H9 (cell line): ENCODE data around the gene FADD. TPM values are rescaled to one million over a fixed set of nuclear protein-coding genes. Genes with fewer than 3 reads are reported as not detected.

Experiments
- DNase-seq: peaks from one replicate; pipeline ENCODE4 v3.0.0-alpha.2; 2017
- H2AFZ ChIP-seq: one replicate; pipeline ENCODE4 v1.6.1; 2013; ENCODE audit warnings: mild to moderate bottlenecking, low read length, control low read depth, moderate library complexity
- H2AK5ac ChIP-seq: 2 replicates; pipeline ENCODE4 v1.6.1; 2013; ENCODE audit warnings: low read length, control low read depth, mixed read lengths; ENCODE audit not compliant: insufficient read length
- H2BK120ac ChIP-seq: one replicate; pipeline ENCODE4 v1.6.1; 2013; ENCODE audit warnings: low read depth, mild to moderate bottlenecking, low read length, control low read depth, inconsistent platforms; ENCODE audit not compliant: poor library complexity, severe bottlenecking
- H2BK12ac ChIP-seq: 2 replicates; pipeline ENCODE4 v1.6.1; 2013; ENCODE audit warnings: low read length, control low read depth, mixed read lengths, low read depth; ENCODE audit not compliant: insufficient read length
- H2BK15ac ChIP-seq: 2 replicates; pipeline ENCODE4 v1.6.1; 2013; ENCODE audit warnings: low read depth, low read length, control low read depth
- H2BK20ac ChIP-seq: one replicate; pipeline ENCODE4 v1.6.1; 2013; ENCODE audit warnings: low read depth, mild to moderate bottlenecking, low read length, control low read depth, inconsistent platforms; ENCODE audit not compliant: poor library complexity, severe bottlenecking
- H2BK5ac ChIP-seq: 2 replicates; pipeline ENCODE4 v1.6.1; 2013; ENCODE audit warnings: low read length, control low read depth, mixed read lengths; ENCODE audit not compliant: insufficient read length
- H3K14ac ChIP-seq: 2 replicates; pipeline ENCODE4 v1.6.1; 2013; ENCODE audit warnings: low read length, control low read depth; ENCODE audit not compliant: insufficient read depth
- H3K18ac ChIP-seq: 2 replicates; pipeline ENCODE4 v1.6.1; 2013; ENCODE audit warnings: low read depth, mild to moderate bottlenecking, mixed read lengths, low read length, control low read depth; ENCODE audit not compliant: insufficient read length
- H3K23ac ChIP-seq: 2 replicates; pipeline ENCODE4 v1.6.1; 2013; ENCODE audit warnings: low read length, control low read depth, mixed read lengths, low read depth; ENCODE audit not compliant: insufficient read length
- H3K23me2 ChIP-seq: 2 replicates; pipeline ENCODE4 v1.6.1; 2013; ENCODE audit warnings: low read depth, mild to moderate bottlenecking, mixed read lengths, low read length, control low read depth; ENCODE audit not compliant: insufficient read length, poor library complexity, severe bottlenecking
- H3K27ac ChIP-seq: 2 replicates; pipeline ENCODE4 v1.5.1; 2013; ENCODE audit warnings: low read length, control low read depth, mixed read lengths, low read depth; ENCODE audit not compliant: insufficient read length
- H3K27me3 ChIP-seq: 2 replicates; pipeline ENCODE4 v1.6.1; 2013; ENCODE audit warnings: low read length, control low read depth, inconsistent platforms; ENCODE audit not compliant: insufficient read depth
- H3K4ac ChIP-seq: 2 replicates; pipeline ENCODE4 v1.6.1; 2013; ENCODE audit warnings: low read depth, mild to moderate bottlenecking, control low read depth, inconsistent platforms, low read length, moderate library complexity
- H3K4me1 ChIP-seq: 2 replicates; pipeline ENCODE4 v1.6.1; 2013; ENCODE audit warnings: low read length, control low read depth, inconsistent platforms; ENCODE audit not compliant: insufficient read depth
- H3K4me2 ChIP-seq: 2 replicates; pipeline ENCODE4 v1.6.1; 2013; ENCODE audit warnings: low read length, control low read depth, mixed read lengths; ENCODE audit not compliant: insufficient read length, insufficient read depth
- H3K56ac ChIP-seq: 2 replicates; pipeline ENCODE4 v1.6.1; 2013; ENCODE audit warnings: low read depth, mild to moderate bottlenecking, mixed read lengths, low read length, control low read depth; ENCODE audit not compliant: insufficient read length
- H3K79me1 ChIP-seq: 2 replicates; pipeline ENCODE4 v1.6.1; 2013; ENCODE audit warnings: low read depth, mild to moderate bottlenecking, moderate library complexity, low read length, control low read depth, inconsistent platforms; ENCODE audit not compliant: insufficient read depth, poor library complexity, severe bottlenecking
- H3K79me2 ChIP-seq: 2 replicates; pipeline ENCODE4 v1.6.1; 2013; ENCODE audit warnings: low read length, control low read depth, inconsistent platforms; ENCODE audit not compliant: insufficient read depth
- H3K9ac ChIP-seq: 2 replicates; pipeline ENCODE4 v1.6.1; 2013; ENCODE audit warnings: low read length, control low read depth, mixed read lengths; ENCODE audit not compliant: insufficient read length; ENCODE audit errors: extremely low read depth
- H3K9me3 ChIP-seq: one replicate; pipeline ENCODE4 v1.6.1; 2013; ENCODE audit warnings: low read depth, low read length, inconsistent platforms; ENCODE audit not compliant: control insufficient read depth
- H3T11ph ChIP-seq: one replicate; pipeline ENCODE4 v1.6.1; 2013; ENCODE audit warnings: mild to moderate bottlenecking, low read length, control low read depth, inconsistent platforms
- H4K20me1 ChIP-seq: one replicate; pipeline ENCODE4 v1.6.1; 2013; ENCODE audit not compliant: control insufficient read depth, insufficient read length, insufficient read depth
- H4K5ac ChIP-seq: 2 replicates; pipeline ENCODE4 v1.6.1; 2013; ENCODE audit warnings: low read depth, mild to moderate bottlenecking, mixed read lengths, low read length, control low read depth; ENCODE audit not compliant: insufficient read length
- H4K8ac ChIP-seq: replicated peaks from 2 replicates; pipeline ENCODE4 v1.6.1; 2013; ENCODE audit warnings: low read length, control low read depth, mixed read lengths, low read depth; ENCODE audit not compliant: insufficient read length
- H4K91ac ChIP-seq: 2 replicates; pipeline ENCODE4 v1.6.1; 2013; ENCODE audit warnings: low read depth, mild to moderate bottlenecking, moderate library complexity, mixed read lengths, low read length, control low read depth; ENCODE audit not compliant: insufficient read length
- H3K27ac Mint-ChIP-seq, 3 experiments: 2 replicates in 2 of 3; 3 replicates in 1 of 3; pipeline ENCODE4 v1.8.0; 2020 to 2021; ENCODE audit warnings: mixed read lengths in 3 of 3, mild to moderate bottlenecking in 1 of 3, moderate library complexity in 1 of 3
- H3K27me3 Mint-ChIP-seq: 2 replicates; pipeline ENCODE4 v1.8.0; 2021; ENCODE audit warnings: low read depth, mild to moderate bottlenecking, moderate library complexity, mixed read lengths
- H3K36me3 Mint-ChIP-seq, 3 experiments: 2 replicates in 2 of 3; 3 replicates in 1 of 3; pipeline ENCODE4 v1.8.0; 2020 to 2021; ENCODE audit warnings: low read depth in 3 of 3, mixed read lengths in 3 of 3; ENCODE audit not compliant: insufficient read depth in 1 of 3
- H3K4me1 Mint-ChIP-seq, 2 experiments: 2 replicates each; pipeline ENCODE4 v1.8.0; 2020; ENCODE audit warnings: mixed read lengths in 2 of 2
- H3K4me3 Mint-ChIP-seq, 2 experiments: 2 replicates in 1 of 2; 3 replicates in 1 of 2; pipeline ENCODE4 v1.8.0; 2020 to 2021; ENCODE audit warnings: mild to moderate bottlenecking in 2 of 2, mixed read lengths in 2 of 2, moderate library complexity in 1 of 2
- H3K9me3 Mint-ChIP-seq, 2 experiments: 2 replicates in 1 of 2; 3 replicates in 1 of 2; pipeline ENCODE4 v1.8.0; 2020; ENCODE audit warnings: mild to moderate bottlenecking in 2 of 2, mixed read lengths in 2 of 2, moderate library complexity in 1 of 2
- WGBS: extraction: QIAGEN DNeasy Blood & Tissue Kit; methylation state at CpG from one replicate; pipeline ENCODE4 v1.1.7; 2013; ENCODE audit warnings: missing lambda C conversion rate, low lambda C conversion rate, mixed read lengths; ENCODE audit not compliant: insufficient read length; ENCODE audit errors: extremely low coverage; 5-methylcytosine and 5-hydroxymethylcytosine counted together
- total RNA-seq: library from RNA; stranded (reverse); gene quantifications from 2 replicates; pipeline ENCODE4 v1.2.1, GENCODE V29; 2021
- TF ChIP-seq, protein P1 (sequence below): fragments of 200-600 bp; sonication (generic); conservative IDR thresholded peaks from 3 replicates; pipeline ENCODE4 v1.8.0; 2021; ENCODE audit warnings: antibody characterized with exemption, mild to moderate bottlenecking

FADD gene
- total RNA-seq, 1 experiment from 2014 or later = 51.1 TPM

DNA sequence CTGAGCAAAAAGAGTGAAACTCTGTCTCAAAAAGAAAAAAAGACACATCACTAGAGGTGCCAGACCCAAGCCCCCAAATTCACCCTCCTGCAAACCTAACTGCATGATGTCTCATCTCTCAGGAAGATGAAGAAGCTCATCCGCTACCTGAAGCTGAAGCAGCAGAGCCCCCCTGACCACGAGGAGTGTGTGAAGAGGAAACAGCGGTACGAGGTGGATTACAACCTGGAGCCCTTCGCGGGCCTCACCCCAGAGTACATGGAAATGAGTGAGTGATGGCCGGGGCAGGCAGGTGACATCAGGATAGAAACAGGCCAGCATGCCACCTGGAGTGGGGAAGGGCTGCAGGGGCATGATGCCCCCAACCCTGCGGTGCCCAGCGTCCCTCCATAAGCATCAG, 36.0 kb upstream of the FADD start:
- Histone ChIP-seq H3K4me1 (no peaks in the 10 kb centered on the region), H4K20me1 (no peaks in the 10 kb centered on the region), H2AFZ (no peak overlapping the region), H3K23me2 (no peaks in the 10 kb centered on the region), H2BK5ac (no peak overlapping the region), H3K79me2 (no peaks in the 10 kb centered on the region), H3T11ph (no peak overlapping the region), H2BK15ac (no peak overlapping the region), H3K27me3 (no peaks in the 10 kb centered on the region), H3K18ac (no peak overlapping the region), H2BK120ac (no peak overlapping the region), H4K5ac (no peak overlapping the region), H3K9ac (no peak overlapping the region), H4K8ac (no peak overlapping the region), H2BK12ac (no peak overlapping the region), H3K4me2 (no peak overlapping the region), H4K91ac (no peak overlapping the region), H3K79me1 (no peaks in the 10 kb centered on the region), H2BK20ac (no peak overlapping the region), H3K14ac (no peak overlapping the region), H3K27ac (no peak overlapping the region), H3K23ac (no peak overlapping the region), H3K4ac (no peak overlapping the region), H2AK5ac (no peak overlapping the region), H3K56ac (no peak overlapping the region), H3K9me3 (no peaks in the 10 kb centered on the region)
- Mint-ChIP-seq H3K4me1 (peaks cover 4 to 7% of the 10 kb centered on the region in 2 experiments), H3K9me3 (no peaks in the 10 kb centered on the region), H3K27ac (no peak overlapping the region; a peak in 1 of 7 replicates), H3K4me3 (no peak overlapping the region), H3K36me3 (peaks cover 0 to 5% (median 0%) of the 10 kb centered on the region in 3 experiments; a peak in 1 of 7 replicates), H3K27me3 (peaks cover 5% of the 10 kb centered on the region)
- no CpG with 5 or more reads among the region's 9 CpGs for WGBS
- TF ChIP-seq, protein P1, sequence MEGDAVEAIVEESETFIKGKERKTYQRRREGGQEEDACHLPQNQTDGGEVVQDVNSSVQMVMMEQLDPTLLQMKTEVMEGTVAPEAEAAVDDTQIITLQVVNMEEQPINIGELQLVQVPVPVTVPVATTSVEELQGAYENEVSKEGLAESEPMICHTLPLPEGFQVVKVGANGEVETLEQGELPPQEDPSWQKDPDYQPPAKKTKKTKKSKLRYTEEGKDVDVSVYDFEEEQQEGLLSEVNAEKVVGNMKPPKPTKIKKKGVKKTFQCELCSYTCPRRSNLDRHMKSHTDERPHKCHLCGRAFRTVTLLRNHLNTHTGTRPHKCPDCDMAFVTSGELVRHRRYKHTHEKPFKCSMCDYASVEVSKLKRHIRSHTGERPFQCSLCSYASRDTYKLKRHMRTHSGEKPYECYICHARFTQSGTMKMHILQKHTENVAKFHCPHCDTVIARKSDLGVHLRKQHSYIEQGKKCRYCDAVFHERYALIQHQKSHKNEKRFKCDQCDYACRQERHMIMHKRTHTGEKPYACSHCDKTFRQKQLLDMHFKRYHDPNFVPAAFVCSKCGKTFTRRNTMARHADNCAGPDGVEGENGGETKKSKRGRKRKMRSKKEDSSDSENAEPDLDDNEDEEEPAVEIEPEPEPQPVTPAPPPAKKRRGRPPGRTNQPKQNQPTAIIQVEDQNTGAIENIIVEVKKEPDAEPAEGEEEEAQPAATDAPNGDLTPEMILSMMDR = no peak
- no peak for DNase-seq
